ENCODE data around the gene CD164L2. TPM values are rescaled to one million over a fixed set of nuclear protein-coding genes. Genes with fewer than 3 reads are reported as not detected.

The CD164L2 gene
- total RNA-seq, 4 donors from 2014 or later: not detected

- Histone ChIP-seq H3K36me3 (no peaks in the 10 kb centered on the region), H3K4me3 (no peak overlapping the region), H3K27ac (no peak overlapping the region), H3K27me3 (peaks cover 0 to 5% (median 0%) of the 10 kb centered on the region in 3 donors), H3K9me3 (no peaks in the 10 kb centered on the region), H3K4me1 (peaks cover 9 to 14% of the 10 kb centered on the region in 2 donors)
- no peak for DNase-seq
- in situ Hi-C loops (cut with MboI; ENCODE audit: low sequenced_read_pairs in 4 of 4): no loop called here
- intact Hi-C loops (cut with DNase I; ENCODE audit: low total_unique reads): no loop called here
- TF ChIP-seq POLR2A (IDR thresholded peaks at IDR 0.05): no peak
- TF ChIP-seq CTCF (IDR thresholded peaks at IDR 0.05 in 4 of 5, conservative IDR thresholded peaks at IDR 0.05 in 1 of 5): no peak
- ATAC-seq: no peak
Observed at GRCh38 chr1:27381969-27382762, 967 bp downstream of the CD164L2 start.

- H3K27ac ChIP-seq: peak overlapping the region in 1 of 4 donors; percentile 2
- H3K4me3 ChIP-seq: no peak overlapping the region
- H3K36me3 ChIP-seq: no peaks in the 10 kb centered on the region
- TF ChIP-seq POLR2A (IDR thresholded peaks at IDR 0.05) (no peak), CTCF (IDR thresholded peaks at IDR 0.05 in 4 of 5, conservative IDR thresholded peaks at IDR 0.05 in 1 of 5) (no peak)
- intact Hi-C loops (cut with DNase I; ENCODE audit: low total_unique reads) (no loop called here), in situ Hi-C loops (cut with MboI; ENCODE audit: low sequenced_read_pairs in 4 of 4) (no loop called here)
- peaks cover 9 to 14% of the 10 kb centered on the region in 2 donors for H3K4me1 ChIP-seq
- no peaks in the 10 kb centered on the region for H3K9me3 ChIP-seq
- H3K27me3 ChIP-seq: peaks cover 0 to 5% (median 0%) of the 10 kb centered on the region in 3 donors
- peak; percentile 85 to 89 for ATAC-seq
- peak; percentile 55 to 71 for DNase-seq
Observed at GRCh38 chr1:27380766-27381733, 2.1 kb downstream of the CD164L2 start.

- TF ChIP-seq POLR2A (IDR thresholded peaks at IDR 0.05): no peak
- no peak for TF ChIP-seq CTCF (IDR thresholded peaks at IDR 0.05 in 4 of 5, conservative IDR thresholded peaks at IDR 0.05 in 1 of 5)
- in situ Hi-C loops (cut with MboI; ENCODE audit: low sequenced_read_pairs in 4 of 4): no loop called here
- Histone ChIP-seq H3K36me3 (no peaks in the 10 kb centered on the region), H3K27ac (peak overlapping the region in 1 of 4 donors; percentile 2), H3K4me1 (peaks cover 11 to 14% of the 10 kb centered on the region in 2 donors), H3K27me3 (peaks cover 0 to 5% (median 0%) of the 10 kb centered on the region in 3 donors), H3K4me3 (no peak overlapping the region), H3K9me3 (no peaks in the 10 kb centered on the region)
- DNase-seq: no peak
- intact Hi-C loops (cut with DNase I; ENCODE audit: low total_unique reads): no loop called here
- no peak for ATAC-seq
Observed at GRCh38 chr1:27380224-27380623, 2.9 kb downstream of the CD164L2 start.

GRCh38 chr1:27379564-27380122 is 3.5 kb downstream of the CD164L2 start:
- H3K9me3 ChIP-seq: no peaks in the 10 kb centered on the region
- H3K27ac ChIP-seq: no peak overlapping the region
- intact Hi-C loops (cut with DNase I; ENCODE audit: low total_unique reads) (no loop called here), in situ Hi-C loops (cut with MboI; ENCODE audit: low sequenced_read_pairs in 4 of 4) (no loop called here)
- ATAC-seq (no peak), DNase-seq (no peak)
- no peaks in the 10 kb centered on the region for H3K36me3 ChIP-seq
- no peak overlapping the region for H3K4me3 ChIP-seq
- H3K4me1 ChIP-seq: peaks cover 14% of the 10 kb centered on the region in 2 donors
- TF ChIP-seq CTCF (IDR thresholded peaks at IDR 0.05 in 4 of 5, conservative IDR thresholded peaks at IDR 0.05 in 1 of 5) (no peak), POLR2A (IDR thresholded peaks at IDR 0.05) (no peak)
- H3K27me3 ChIP-seq: peaks cover 0 to 5% (median 0%) of the 10 kb centered on the region in 3 donors

All from gastrocnemius medialis (tissue), 4 donors.